ENCODE measurements around the gene ACVRL1. TPM values are rescaled to one million over a fixed set of nuclear protein-coding genes. Genes with fewer than 3 reads are reported as not detected.

ACVRL1 gene
- total RNA-seq, 4 donors from 2014 or later, result 68.4 to 318 (median 80.7) TPM

- Histone ChIP-seq H3K27me3 (peaks cover 0 to 9% of the 10 kb centered on the region in 2 donors), H3K36me3 (no peaks in the 10 kb centered on the region), H3K9me3 (no peaks in the 10 kb centered on the region), H3K4me3 (no peak overlapping the region), H3K4me1 (peaks cover 0 to 56% (median 22%) of the 10 kb centered on the region in 4 donors), H3K27ac (no peak overlapping the region)
- no peak for DNase-seq (ENCODE audit: low spot score in 2 of 2)
- TF ChIP-seq CTCF (IDR thresholded peaks at IDR 0.05) (no peak), POLR2A (IDR thresholded peaks at IDR 0.05) (no peak), EP300 (IDR thresholded peaks at IDR 0.05) (no peak)
- WGBS, 2 donors, result 92 to 94% methylated on average over 8 of the region's 8 CpGs
Observed at GRCh38 chr12:51866762-51867161, 40.5 kb upstream of the ACVRL1 start.

- Histone ChIP-seq H3K4me3 (no peak overlapping the region), H3K27me3 (peaks cover 0 to 9% of the 10 kb centered on the region in 2 donors), H3K27ac (no peak overlapping the region), H3K9me3 (no peaks in the 10 kb centered on the region), H3K36me3 (no peaks in the 10 kb centered on the region), H3K4me1 (peaks cover 0 to 56% (median 22%) of the 10 kb centered on the region in 4 donors)
- TF ChIP-seq CTCF (IDR thresholded peaks at IDR 0.05), result no peak
- TF ChIP-seq POLR2A (IDR thresholded peaks at IDR 0.05), result no peak
- no peak for TF ChIP-seq EP300 (IDR thresholded peaks at IDR 0.05)
- DNase-seq (ENCODE audit: low spot score in 2 of 2), result no peak
Observed at GRCh38 chr12:51867371-51867770, 39.9 kb upstream of the ACVRL1 start.

- Histone ChIP-seq H3K27me3 (peaks cover 0 to 9% of the 10 kb centered on the region in 2 donors), H3K9me3 (no peaks in the 10 kb centered on the region), H3K4me3 (no peak overlapping the region), H3K27ac (no peak overlapping the region), H3K36me3 (no peaks in the 10 kb centered on the region), H3K4me1 (peaks cover 0 to 54% (median 22%) of the 10 kb centered on the region in 4 donors)
- DNase-seq (ENCODE audit: low spot score in 2 of 2), result no peak
- TF ChIP-seq CTCF (IDR thresholded peaks at IDR 0.05) (no peak), EP300 (IDR thresholded peaks at IDR 0.05) (no peak), POLR2A (IDR thresholded peaks at IDR 0.05) (no peak)
- 94 to 97% methylated on average over 12 of the region's 12 CpGs for WGBS, 2 donors
Observed at GRCh38 chr12:51867796-51868428, 39.4 kb upstream of the ACVRL1 start.

- TF ChIP-seq POLR2A (IDR thresholded peaks at IDR 0.05), result no peak
- TF ChIP-seq EP300 (IDR thresholded peaks at IDR 0.05), result no peak
- peak in 1 of 5 experiments; percentile 25 for TF ChIP-seq CTCF (IDR thresholded peaks at IDR 0.05)
- Histone ChIP-seq H3K36me3 (no peaks in the 10 kb centered on the region), H3K27ac (peak overlapping the region; percentile 37 to 81 (median 50)), H3K27me3 (peaks cover 0 to 9% of the 10 kb centered on the region in 2 donors), H3K4me1 (peaks cover 0 to 44% (median 15%) of the 10 kb centered on the region in 4 donors), H3K9me3 (no peaks in the 10 kb centered on the region), H3K4me3 (peak overlapping the region; percentile 42 to 59 (median 50))
- 2 to 6% methylated on average over 40 to 41 of the region's 67 CpGs for WGBS, 2 donors
- no peak for DNase-seq (ENCODE audit: low spot score in 2 of 2)
Observed at GRCh38 chr12:51868821-51869495, 38.3 kb upstream of the ACVRL1 start.

- H3K9me3 ChIP-seq, result no peaks in the 10 kb centered on the region
- no peak for DNase-seq (ENCODE audit: low spot score in 2 of 2)
- peak overlapping the region; percentile 37 to 81 (median 50) for H3K27ac ChIP-seq
- WGBS, 2 donors, result 13 to 20% methylated on average over 10 to 16 of the region's 20 CpGs
- H3K27me3 ChIP-seq, result peaks cover 0 to 9% of the 10 kb centered on the region in 2 donors
- no peaks in the 10 kb centered on the region for H3K36me3 ChIP-seq
- TF ChIP-seq CTCF (IDR thresholded peaks at IDR 0.05) (no peak), EP300 (IDR thresholded peaks at IDR 0.05) (no peak), POLR2A (IDR thresholded peaks at IDR 0.05) (no peak)
- peak overlapping the region; percentile 42 to 59 (median 50) for H3K4me3 ChIP-seq
- H3K4me1 ChIP-seq, result peaks cover 0 to 39% (median 10%) of the 10 kb centered on the region in 4 donors
Observed at GRCh38 chr12:51869496-51869865, 37.8 kb upstream of the ACVRL1 start.

Data from tibial nerve (tissue), 4 donors.